ENCODE measurements around the gene ZEB1.

DNA sequence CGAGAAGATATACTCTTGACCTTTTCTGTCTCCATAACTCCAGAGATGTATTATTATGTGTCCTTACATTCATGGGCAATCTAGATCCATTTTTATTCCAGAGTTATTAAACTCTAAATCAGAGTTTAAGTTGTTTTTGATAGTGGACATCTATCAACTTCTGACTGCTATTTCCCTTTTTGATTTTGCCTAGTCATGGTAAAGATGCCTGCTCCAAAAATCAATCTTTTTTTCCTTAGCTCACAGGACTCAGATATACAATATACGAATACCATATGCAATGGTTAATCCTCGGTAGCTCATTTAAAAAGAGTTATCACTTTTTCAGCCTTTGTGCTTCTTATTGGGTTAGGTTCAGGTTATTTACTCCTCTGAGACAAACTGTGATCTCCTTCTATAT, 15.8 kb upstream of the ZEB1 start:
- TF ChIP-seq, protein P1, sequence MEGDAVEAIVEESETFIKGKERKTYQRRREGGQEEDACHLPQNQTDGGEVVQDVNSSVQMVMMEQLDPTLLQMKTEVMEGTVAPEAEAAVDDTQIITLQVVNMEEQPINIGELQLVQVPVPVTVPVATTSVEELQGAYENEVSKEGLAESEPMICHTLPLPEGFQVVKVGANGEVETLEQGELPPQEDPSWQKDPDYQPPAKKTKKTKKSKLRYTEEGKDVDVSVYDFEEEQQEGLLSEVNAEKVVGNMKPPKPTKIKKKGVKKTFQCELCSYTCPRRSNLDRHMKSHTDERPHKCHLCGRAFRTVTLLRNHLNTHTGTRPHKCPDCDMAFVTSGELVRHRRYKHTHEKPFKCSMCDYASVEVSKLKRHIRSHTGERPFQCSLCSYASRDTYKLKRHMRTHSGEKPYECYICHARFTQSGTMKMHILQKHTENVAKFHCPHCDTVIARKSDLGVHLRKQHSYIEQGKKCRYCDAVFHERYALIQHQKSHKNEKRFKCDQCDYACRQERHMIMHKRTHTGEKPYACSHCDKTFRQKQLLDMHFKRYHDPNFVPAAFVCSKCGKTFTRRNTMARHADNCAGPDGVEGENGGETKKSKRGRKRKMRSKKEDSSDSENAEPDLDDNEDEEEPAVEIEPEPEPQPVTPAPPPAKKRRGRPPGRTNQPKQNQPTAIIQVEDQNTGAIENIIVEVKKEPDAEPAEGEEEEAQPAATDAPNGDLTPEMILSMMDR (conservative IDR thresholded peaks at IDR 0.05 in 1 of 2, IDR thresholded peaks at IDR 0.05 in 1 of 2; ENCODE audit: extremely low read depth in 1 of 2, insufficient read depth in 1 of 2, low read depth in 1 of 2, low read length in 2 of 2), result no peak
- TF ChIP-seq EZH2 (IDR thresholded peaks at IDR 0.05; ENCODE audit: borderline replicate concordance, low read length), result no peak

All from mammary epithelial cell (primary cell).